Hepatocyte (in vitro differentiated cells): ENCODE measurements around the gene PPP2R5B. TPM values are rescaled to one million over a fixed set of nuclear protein-coding genes. Genes with fewer than 3 reads are reported as not detected.

ENCODE experiments used
- DNase-seq: peaks from one replicate; pipeline ENCODE4 v3.0.0-alpha.2; 2016; ENCODE audit warnings: low spot score
- H2AFZ ChIP-seq: fragments of 200-600 bp; sonication (generic); 2 replicates; pipeline ENCODE4 v1.6.0; 2016; ENCODE audit warnings: antibody characterized with exemption, mild to moderate bottlenecking
- H3K27ac ChIP-seq: fragments of 200-600 bp; sonication (generic); 2 replicates; pipeline ENCODE4 v1.5.1; 2016; ENCODE audit warnings: mild to moderate bottlenecking
- H3K27me3 ChIP-seq: fragments of 200-600 bp; sonication (generic); 2 replicates; pipeline ENCODE4 v1.6.1; 2016
- H3K36me3 ChIP-seq: fragments of 200-600 bp; sonication (generic); replicated peaks from 2 replicates; pipeline ENCODE4 v1.5.1; 2016; ENCODE audit warnings: low read depth; ENCODE audit not compliant: insufficient read depth
- H3K4me1 ChIP-seq: fragments of 200-600 bp; sonication (generic); 2 replicates; pipeline ENCODE4 v1.5.1; 2016; ENCODE audit warnings: mild to moderate bottlenecking, moderate library complexity; ENCODE audit not compliant: insufficient read depth
- H3K4me2 ChIP-seq: fragments of 200-600 bp; sonication (generic); 2 replicates; pipeline ENCODE4 v1.6.0; 2016
- H3K4me3 ChIP-seq: fragments of 200-600 bp; sonication (generic); 2 replicates; pipeline ENCODE4 v1.5.1; 2016; ENCODE audit warnings: mild to moderate bottlenecking
- H3K79me2 ChIP-seq: fragments of 200-600 bp; sonication (generic); 2 replicates; pipeline ENCODE4 v1.6.0; 2017; ENCODE audit warnings: mild to moderate bottlenecking
- H3K9me2 ChIP-seq: fragments of 200-600 bp; sonication (generic); replicated peaks from 2 replicates; pipeline ENCODE4 v1.6.0; 2017; ENCODE audit warnings: mild to moderate bottlenecking; ENCODE audit not compliant: insufficient read depth
- H3K9me3 ChIP-seq: fragments of 200-600 bp; sonication (generic); 2 replicates; pipeline ENCODE4 v1.5.1; 2016; ENCODE audit warnings: low read depth, mild to moderate bottlenecking
- H4K20me1 ChIP-seq: fragments of 200-600 bp; sonication (generic); 2 replicates; pipeline ENCODE4 v1.6.0; 2016; ENCODE audit warnings: mild to moderate bottlenecking; ENCODE audit not compliant: insufficient read depth, poor library complexity, severe bottlenecking
- EZH2 ChIP-seq: fragments of 200-600 bp; sonication (generic); IDR thresholded peaks from 2 replicates; pipeline ENCODE4 v1.6.1; 2016; ENCODE audit warnings: antibody characterized with exemption, mild to moderate bottlenecking, borderline replicate concordance
- EZH2phosphoT487 ChIP-seq: fragments of 200-600 bp; sonication (generic); IDR thresholded peaks from one replicate; pipeline ENCODE4 v1.6.1; 2018; ENCODE audit warnings: antibody characterized with exemption, mild to moderate bottlenecking, low read depth, moderate library complexity; ENCODE audit not compliant: unreplicated experiment, severe bottlenecking
- WGBS: methylation state at CpG from one replicate; pipeline ENCODE4 v1.1.6; 2016; ENCODE audit warnings: low lambda C conversion rate; ENCODE audit errors: missing lambda C conversion rate; 5-methylcytosine and 5-hydroxymethylcytosine counted together
- polyA plus RNA-seq: library from polyadenylated mRNA; unstranded; fragments of >200 nt; fragmentation: Nextera tagmentation; extraction: Ambion mirVana; gene quantifications from 2 replicates; pipeline ENCODE4 v1.2.1, GENCODE V29; 2016
- total RNA-seq: library from RNA; depleted of rRNA; stranded (reverse); fragments of >200 nt; gene quantifications from 2 replicates; pipeline ENCODE4 v1.2.3, GENCODE V29; 2014
- TF ChIP-seq, protein P1 (sequence below): fragments of 200-600 bp; sonication (generic); IDR thresholded peaks from 2 replicates; pipeline ENCODE4 v1.5.1; 2016; ENCODE audit warnings: antibody characterized with exemption, mild to moderate bottlenecking; ENCODE audit not compliant: poor library complexity

Gene PPP2R5B
- total and polyA plus RNA-seq, 2 experiments from 2014 or later: 16.9 to 19.5 TPM

DNA sequence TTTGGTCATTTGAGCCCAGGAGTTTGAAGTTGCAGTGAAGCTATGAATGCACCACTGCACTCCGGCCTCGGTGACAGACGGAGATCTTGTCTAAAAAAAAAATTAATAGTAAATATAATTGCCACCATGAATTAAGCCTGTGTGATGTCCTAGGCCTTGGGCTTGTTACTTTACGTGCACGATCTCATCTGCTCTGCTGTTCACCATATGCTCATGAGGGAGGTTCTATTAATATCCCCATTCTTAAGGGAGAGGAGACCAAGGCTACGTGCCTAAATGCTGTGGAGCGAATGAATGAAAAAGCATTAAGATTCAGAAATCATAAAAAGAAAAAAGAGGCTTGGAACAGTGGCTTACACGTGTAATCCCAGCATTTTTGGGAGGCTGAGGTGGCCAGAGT lies 4.9 kb upstream of the PPP2R5B start:
- Histone ChIP-seq H4K20me1 (no peaks in the 10 kb centered on the region), H2AFZ (no peak overlapping the region), H3K79me2 (peaks cover 23% of the 10 kb centered on the region), H3K4me3 (no peak overlapping the region), H3K27me3 (no peaks in the 10 kb centered on the region), H3K4me2 (no peak overlapping the region), H3K9me2 (no peaks in the 10 kb centered on the region), H3K9me3 (no peaks in the 10 kb centered on the region), H3K27ac (no peak overlapping the region), H3K36me3 (no peaks in the 10 kb centered on the region), H3K4me1 (peaks cover 16% of the 10 kb centered on the region)
- DNase-seq: no peak
- TF ChIP-seq EZH2phosphoT487 (no peak), EZH2 (no peak)
- TF ChIP-seq, protein P1, sequence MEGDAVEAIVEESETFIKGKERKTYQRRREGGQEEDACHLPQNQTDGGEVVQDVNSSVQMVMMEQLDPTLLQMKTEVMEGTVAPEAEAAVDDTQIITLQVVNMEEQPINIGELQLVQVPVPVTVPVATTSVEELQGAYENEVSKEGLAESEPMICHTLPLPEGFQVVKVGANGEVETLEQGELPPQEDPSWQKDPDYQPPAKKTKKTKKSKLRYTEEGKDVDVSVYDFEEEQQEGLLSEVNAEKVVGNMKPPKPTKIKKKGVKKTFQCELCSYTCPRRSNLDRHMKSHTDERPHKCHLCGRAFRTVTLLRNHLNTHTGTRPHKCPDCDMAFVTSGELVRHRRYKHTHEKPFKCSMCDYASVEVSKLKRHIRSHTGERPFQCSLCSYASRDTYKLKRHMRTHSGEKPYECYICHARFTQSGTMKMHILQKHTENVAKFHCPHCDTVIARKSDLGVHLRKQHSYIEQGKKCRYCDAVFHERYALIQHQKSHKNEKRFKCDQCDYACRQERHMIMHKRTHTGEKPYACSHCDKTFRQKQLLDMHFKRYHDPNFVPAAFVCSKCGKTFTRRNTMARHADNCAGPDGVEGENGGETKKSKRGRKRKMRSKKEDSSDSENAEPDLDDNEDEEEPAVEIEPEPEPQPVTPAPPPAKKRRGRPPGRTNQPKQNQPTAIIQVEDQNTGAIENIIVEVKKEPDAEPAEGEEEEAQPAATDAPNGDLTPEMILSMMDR: no peak
- WGBS: 94% methylated on average over 8 of the region's 8 CpGs

DNA sequence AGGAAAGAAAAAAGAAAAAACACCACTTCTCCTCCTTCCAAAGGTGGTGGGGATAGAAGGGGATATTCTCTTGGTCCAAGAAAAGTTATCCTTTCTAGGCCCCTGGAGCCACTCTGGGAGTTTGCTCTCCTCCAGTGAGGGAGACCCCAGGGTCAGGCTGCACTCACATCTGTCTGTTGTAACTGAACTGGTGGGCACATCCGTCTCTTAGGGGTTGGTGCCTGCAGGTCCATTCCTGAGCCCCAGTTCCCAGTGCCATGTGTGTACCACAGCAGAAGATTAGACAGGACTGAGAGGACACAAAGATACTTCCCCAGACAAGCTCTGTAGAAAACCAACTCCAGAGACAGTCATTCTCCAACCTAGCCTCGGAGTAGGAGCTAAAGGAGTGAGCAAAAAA lies 4.4 kb upstream of the PPP2R5B start:
- no peak overlapping the region for H3K4me2 ChIP-seq
- H3K27me3 ChIP-seq: no peaks in the 10 kb centered on the region
- H3K27ac ChIP-seq: no peak overlapping the region
- no peak for TF ChIP-seq EZH2
- no peak for TF ChIP-seq EZH2phosphoT487
- TF ChIP-seq, protein P1: no peak
- no peaks in the 10 kb centered on the region for H4K20me1 ChIP-seq
- 56% methylated on average over 2 of the region's 2 CpGs for WGBS
- no peaks in the 10 kb centered on the region for H3K9me3 ChIP-seq
- H3K4me3 ChIP-seq: no peak overlapping the region
- peaks cover 24% of the 10 kb centered on the region for H3K79me2 ChIP-seq
- no peaks in the 10 kb centered on the region for H3K9me2 ChIP-seq
- no peaks in the 10 kb centered on the region for H3K36me3 ChIP-seq
- no peak overlapping the region for H2AFZ ChIP-seq
- peaks cover 16% of the 10 kb centered on the region for H3K4me1 ChIP-seq
- no peak for DNase-seq

DNA sequence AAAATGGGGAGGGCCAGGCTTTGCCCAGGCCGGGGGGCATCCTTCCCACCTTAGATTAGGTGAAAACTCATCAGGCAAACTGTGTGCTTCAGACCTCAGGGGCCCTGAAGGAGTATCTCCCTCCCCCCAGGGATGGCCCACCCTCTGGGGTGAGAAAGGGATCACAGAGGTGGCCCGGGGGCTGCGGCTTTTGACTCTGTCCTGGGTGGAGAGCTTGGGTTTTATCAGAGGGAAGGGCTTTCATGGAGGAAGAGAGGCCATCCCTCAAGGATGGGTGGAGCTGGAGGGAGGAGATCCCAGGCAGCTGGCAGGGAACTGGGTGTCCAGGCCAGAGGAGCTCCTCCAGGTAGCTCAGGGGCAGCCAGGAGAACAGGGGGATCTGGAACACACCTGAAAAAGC lies 3.1 kb upstream of the PPP2R5B start:
- H3K9me2 ChIP-seq: no peaks in the 10 kb centered on the region
- peaks cover 15% of the 10 kb centered on the region for H3K79me2 ChIP-seq
- 75% methylated on average over 2 of the region's 3 CpGs for WGBS

More for the DNA sequence above, 3.1 kb upstream of the PPP2R5B start:
- TF ChIP-seq EZH2phosphoT487: no peak
- no peak for TF ChIP-seq EZH2
- TF ChIP-seq, protein P1: no peak
- Histone ChIP-seq H4K20me1 (no peaks in the 10 kb centered on the region), H2AFZ (no peak overlapping the region), H3K4me2 (no peak overlapping the region), H3K27ac (no peak overlapping the region), H3K4me3 (no peak overlapping the region), H3K9me3 (no peaks in the 10 kb centered on the region), H3K4me1 (peaks cover 9% of the 10 kb centered on the region), H3K36me3 (no peaks in the 10 kb centered on the region), H3K27me3 (no peaks in the 10 kb centered on the region)
- DNase-seq: no peak
